ENCODE measurements around the gene MYO5B. TPM values are rescaled to one million over a fixed set of nuclear protein-coding genes. Genes with fewer than 3 reads are reported as not detected.
A peak's percentile ranks its signal among the peaks of the same experiment; 100 is the strongest.

MYO5B gene
- total RNA-seq, 4 donors from 2014 or later = 58.2 to 102 (median 89.9) TPM

- no peaks in the 10 kb centered on the region for H3K9me3 ChIP-seq
- WGBS, 2 donors = 2% methylated on average over 27 to 35 of the region's 68 CpGs
- DNase-seq = peak; percentile 13 to 16
- H3K27me3 ChIP-seq = no peaks in the 10 kb centered on the region
- peak in 1 of 6 experiments; percentile 2 for TF ChIP-seq CTCF (IDR thresholded peaks at IDR 0.05)
- TF ChIP-seq POLR2A (IDR thresholded peaks at IDR 0.05) = no peak
- peaks cover 22 to 23% of the 10 kb centered on the region in 2 donors for H3K4me1 ChIP-seq
- intact Hi-C loops (cut with DNase I) = no loop called here
- peak overlapping the region in 2 of 3 donors; percentile 56 to 82 for H3K27ac ChIP-seq
- no peaks in the 10 kb centered on the region for H3K36me3 ChIP-seq
- peak overlapping the region; percentile 24 to 59 (median 48) for H3K4me3 ChIP-seq (replicated peaks in 1 of 3)
These were observed 934 bp downstream of the MYO5B start for GRCh38 chr18:50193796-50194630.

- Histone ChIP-seq H3K27me3 (no peaks in the 10 kb centered on the region), H3K9me3 (no peaks in the 10 kb centered on the region), H3K4me1 (peaks cover 22 to 23% of the 10 kb centered on the region in 2 donors), H3K4me3 (replicated peaks in 1 of 3) (peak overlapping the region in 2 of 3 donors; percentile 48 to 59), H3K27ac (peak overlapping the region in 1 of 3 donors; percentile 17), H3K36me3 (no peaks in the 10 kb centered on the region)
- intact Hi-C loops (cut with DNase I) = no loop called here
- 2 to 5% methylated on average over 8 to 22 of the region's 31 CpGs for WGBS, 2 donors
- TF ChIP-seq POLR2A (IDR thresholded peaks at IDR 0.05) (peak in 1 of 2 donors; percentile 8), CTCF (IDR thresholded peaks at IDR 0.05) (no peak)
- peak; percentile 23 to 42 for DNase-seq
These were observed 1.8 kb downstream of the MYO5B start for GRCh38 chr18:50192995-50193795.

GRCh38 chr18:50190926-50191325 lies 4.0 kb downstream of the MYO5B start:
- Histone ChIP-seq H3K36me3 (no peaks in the 10 kb centered on the region), H3K4me3 (replicated peaks in 1 of 3) (no peak overlapping the region), H3K4me1 (peaks cover 12 to 14% of the 10 kb centered on the region in 2 donors), H3K27ac (no peak overlapping the region), H3K9me3 (no peaks in the 10 kb centered on the region), H3K27me3 (no peaks in the 10 kb centered on the region)
- WGBS, 2 donors = 67 to 83% methylated on average over 1 of the region's 1 CpG
- DNase-seq = no peak
- intact Hi-C loops (cut with DNase I) = no loop called here
- no peak for TF ChIP-seq POLR2A (IDR thresholded peaks at IDR 0.05)
- TF ChIP-seq CTCF (IDR thresholded peaks at IDR 0.05) = no peak

GRCh38 chr18:50190236-50190635 lies 4.7 kb downstream of the MYO5B start:
- no peaks in the 10 kb centered on the region for H3K36me3 ChIP-seq
- no peak for DNase-seq
- no peaks in the 10 kb centered on the region for H3K27me3 ChIP-seq
- H3K4me3 ChIP-seq (replicated peaks in 1 of 3) = no peak overlapping the region
- TF ChIP-seq POLR2A (IDR thresholded peaks at IDR 0.05) = no peak
- no peak for TF ChIP-seq CTCF (IDR thresholded peaks at IDR 0.05)
- WGBS, 2 donors = 62 to 81% methylated on average over 1 of the region's 1 CpG
- intact Hi-C loops (cut with DNase I) = no loop called here
- no peak overlapping the region for H3K27ac ChIP-seq
- H3K4me1 ChIP-seq = peaks cover 5 to 7% of the 10 kb centered on the region in 2 donors
- H3K9me3 ChIP-seq = no peaks in the 10 kb centered on the region

All from thyroid gland (tissue), 4 donors.